Measurements from ENCODE around the gene RNASE3.
A peak's percentile ranks its signal among the peaks of the same experiment; 100 is the strongest.
"Not testable (repeated sequence)": the region's sequence is repeated elsewhere in the genome, so short reads cannot be mapped to it uniquely, and the experiment has no call there.

RNASE3 gene

DNA sequence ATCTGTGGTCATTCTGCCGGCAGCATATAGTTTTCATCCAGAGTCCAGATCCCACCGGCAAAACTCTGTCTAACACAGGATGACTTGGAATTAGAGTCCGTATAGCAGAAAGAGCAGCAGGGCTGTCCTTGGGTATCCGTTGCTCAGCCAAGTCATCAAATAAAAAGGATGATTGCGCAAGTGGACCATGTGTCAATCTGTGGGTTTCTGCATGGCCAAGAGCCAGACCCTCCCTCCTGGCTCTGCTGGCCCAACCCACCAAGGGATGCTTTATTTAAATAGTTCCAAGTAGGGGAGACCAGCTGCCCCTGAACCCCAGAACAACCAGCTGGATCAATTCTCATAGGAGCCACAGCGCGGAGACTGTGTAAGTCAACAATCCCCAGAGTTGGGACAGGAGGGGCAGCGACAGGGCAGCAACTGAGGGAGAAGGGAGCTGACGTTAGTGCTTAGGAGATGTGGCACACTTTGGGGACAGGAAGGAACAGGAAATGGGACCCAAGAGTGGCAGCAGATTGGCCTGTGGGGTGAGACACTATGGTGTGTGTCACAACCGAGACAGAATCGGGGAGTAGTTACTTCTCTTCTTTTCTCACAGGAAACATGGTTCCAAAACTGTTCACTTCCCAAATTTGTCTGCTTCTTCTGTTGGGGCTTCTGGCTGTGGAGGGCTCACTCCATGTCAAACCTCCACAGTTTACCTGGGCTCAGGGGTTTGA, 28.0 kb downstream of the RNASE3 start:
- not testable (repeated sequence) for DNase-seq

DNA sequence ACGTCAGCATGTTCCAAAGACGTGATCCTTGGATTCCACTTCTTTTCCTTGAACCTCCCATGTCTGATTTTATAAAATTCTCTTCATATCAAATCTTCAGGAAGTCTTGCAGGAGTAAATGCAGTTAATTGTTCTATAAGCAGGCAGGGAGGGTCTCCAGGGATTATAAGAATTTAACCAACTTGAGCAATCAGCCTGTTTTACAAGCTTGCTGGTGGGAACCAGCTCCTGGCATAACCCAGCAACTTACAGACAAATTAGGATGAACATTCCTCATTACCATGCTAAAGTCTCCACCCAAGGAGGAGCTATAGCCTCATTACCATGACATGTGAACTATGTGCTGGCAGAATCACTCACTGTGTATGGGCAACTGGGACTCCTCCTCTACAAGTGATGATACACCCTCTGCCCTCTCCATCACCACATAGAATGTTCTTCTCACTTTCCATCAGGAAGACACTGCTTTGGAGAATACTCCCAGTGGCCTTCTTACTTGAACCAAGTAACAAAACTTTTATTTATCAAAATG, 32.6 kb downstream of the RNASE3 start:
- not testable (repeated sequence) for DNase-seq

DNA sequence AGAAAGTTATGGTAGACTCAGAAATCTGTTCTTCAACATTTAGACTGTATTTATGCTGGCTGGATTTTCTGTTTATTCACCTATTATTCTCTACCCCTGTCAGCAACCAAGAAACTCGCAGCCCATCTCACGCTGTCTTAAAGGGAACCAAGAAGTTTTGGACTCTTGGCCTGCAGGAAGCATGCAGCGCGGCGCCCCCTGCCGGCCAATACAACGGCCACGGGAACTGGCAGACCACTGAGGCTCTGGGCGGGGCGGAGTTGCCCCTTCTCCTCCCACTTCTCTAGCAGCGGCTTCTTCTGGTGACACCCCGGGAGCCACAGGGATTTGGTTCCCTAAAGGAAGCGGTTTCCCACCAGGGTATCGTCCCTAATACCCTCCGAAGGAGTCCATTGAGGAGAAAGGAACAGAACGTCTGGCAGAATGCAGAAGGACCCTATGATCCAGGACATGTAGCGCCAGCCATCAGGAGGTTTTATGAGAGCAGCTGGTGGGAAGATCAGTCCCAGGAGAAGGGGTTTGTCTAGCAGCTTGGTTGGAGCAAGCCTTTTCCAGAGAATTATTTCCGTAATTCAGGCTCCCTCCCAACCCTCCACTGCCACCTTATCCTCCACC, 43.1 kb downstream of the RNASE3 start:
- peak; percentile 11 for DNase-seq

DNA sequence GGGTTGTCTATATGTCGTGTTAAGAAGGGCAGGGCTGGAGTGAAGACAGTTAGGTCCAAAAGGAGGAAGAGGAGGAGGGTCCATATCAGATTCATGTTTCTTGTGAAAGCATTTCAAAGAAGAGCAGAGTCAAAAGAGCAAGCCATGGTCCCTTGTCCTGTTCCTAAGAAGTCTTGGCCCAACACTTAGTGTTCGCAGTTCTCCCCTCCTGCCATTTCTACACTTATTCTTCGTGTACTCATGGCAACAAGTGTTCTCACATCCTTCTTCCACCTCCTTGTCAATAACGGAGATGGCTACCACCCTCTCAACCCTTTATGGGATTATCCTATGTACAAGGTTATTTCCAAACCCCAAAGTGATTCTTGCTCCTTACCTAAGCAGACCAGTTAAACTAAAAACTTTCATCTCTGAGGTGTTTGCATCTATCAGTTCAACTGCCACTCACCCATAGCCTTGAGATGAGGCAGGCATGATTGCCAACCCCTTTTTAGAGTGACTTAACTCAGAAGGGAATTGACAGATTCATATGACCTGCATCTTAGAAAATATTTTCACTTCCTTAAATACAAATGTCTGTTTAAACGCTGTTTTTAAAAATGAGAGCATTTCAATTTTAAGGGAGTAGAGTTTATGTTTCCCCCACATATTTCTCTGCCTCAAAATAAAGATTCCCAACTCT, 44.3 kb downstream of the RNASE3 start:
- no peak for DNase-seq
